Measurements from ENCODE around the gene PHLDA3.
A peak's percentile ranks its signal among the peaks of the same experiment; 100 is the strongest.

Gene PHLDA3

GRCh38 chr1:201447903-201448871 lies 20.8 kb downstream of the PHLDA3 start:
- Histone ChIP-seq H3K27ac (ENCODE audit: low read depth, low read length) (no peak overlapping the region), H3K4me1 (ENCODE audit: control insufficient read depth, insufficient read depth, low read length, unreplicated experiment) (peaks cover 19% of the 10 kb centered on the region), H3K4me3 (ENCODE audit: low read depth, low read length) (no peak overlapping the region), H3K27me3 (ENCODE audit: insufficient read depth, low read length) (no peaks in the 10 kb centered on the region), H3K36me3 (ENCODE audit: insufficient read depth, low read length) (no peaks in the 10 kb centered on the region), H3K79me2 (ENCODE audit: control insufficient read depth, insufficient read depth, low read length, unreplicated experiment) (no peaks in the 10 kb centered on the region), H2AFZ (ENCODE audit: low read length, unreplicated experiment) (peak overlapping the region; percentile 6)

- Histone ChIP-seq H3K4me1 (ENCODE audit: control insufficient read depth, insufficient read depth, low read length, unreplicated experiment) (peaks cover 9% of the 10 kb centered on the region), H3K4me3 (ENCODE audit: low read depth, low read length) (no peak overlapping the region), H2AFZ (ENCODE audit: low read length, unreplicated experiment) (no peak overlapping the region), H3K79me2 (ENCODE audit: control insufficient read depth, insufficient read depth, low read length, unreplicated experiment) (no peaks in the 10 kb centered on the region), H3K27ac (ENCODE audit: low read depth, low read length) (no peak overlapping the region), H3K27me3 (ENCODE audit: insufficient read depth, low read length) (no peaks in the 10 kb centered on the region), H3K36me3 (ENCODE audit: insufficient read depth, low read length) (no peaks in the 10 kb centered on the region)
Measured at GRCh38 chr1:201445310-201445709, 23.7 kb downstream of the PHLDA3 start.

- Histone ChIP-seq H3K27ac (ENCODE audit: low read depth, low read length) (no peak overlapping the region), H3K4me1 (ENCODE audit: control insufficient read depth, insufficient read depth, low read length, unreplicated experiment) (peaks cover 8% of the 10 kb centered on the region), H3K36me3 (ENCODE audit: insufficient read depth, low read length) (no peaks in the 10 kb centered on the region), H2AFZ (ENCODE audit: low read length, unreplicated experiment) (no peak overlapping the region), H3K4me3 (ENCODE audit: low read depth, low read length) (no peak overlapping the region), H3K27me3 (ENCODE audit: insufficient read depth, low read length) (no peaks in the 10 kb centered on the region), H3K79me2 (ENCODE audit: control insufficient read depth, insufficient read depth, low read length, unreplicated experiment) (no peaks in the 10 kb centered on the region)
Measured at GRCh38 chr1:201444792-201445191, 24.2 kb downstream of the PHLDA3 start.

- no peaks in the 10 kb centered on the region for H3K79me2 ChIP-seq (ENCODE audit: control insufficient read depth, insufficient read depth, low read length, unreplicated experiment)
- H3K27ac ChIP-seq (ENCODE audit: low read depth, low read length), result no peak overlapping the region
- H3K36me3 ChIP-seq (ENCODE audit: insufficient read depth, low read length), result no peaks in the 10 kb centered on the region
- no peaks in the 10 kb centered on the region for H3K27me3 ChIP-seq (ENCODE audit: insufficient read depth, low read length)
- H3K4me3 ChIP-seq (ENCODE audit: low read depth, low read length), result no peak overlapping the region
- H2AFZ ChIP-seq (ENCODE audit: low read length, unreplicated experiment), result no peak overlapping the region
- peaks cover 8% of the 10 kb centered on the region for H3K4me1 ChIP-seq (ENCODE audit: control insufficient read depth, insufficient read depth, low read length, unreplicated experiment)
Measured at GRCh38 chr1:201443747-201444146, 25.2 kb downstream of the PHLDA3 start.

- Histone ChIP-seq H2AFZ (ENCODE audit: low read length, unreplicated experiment) (no peak overlapping the region), H3K4me1 (ENCODE audit: control insufficient read depth, insufficient read depth, low read length, unreplicated experiment) (peaks cover 7% of the 10 kb centered on the region), H3K27me3 (ENCODE audit: insufficient read depth, low read length) (no peaks in the 10 kb centered on the region), H3K4me3 (ENCODE audit: low read depth, low read length) (no peak overlapping the region), H3K79me2 (ENCODE audit: control insufficient read depth, insufficient read depth, low read length, unreplicated experiment) (no peaks in the 10 kb centered on the region), H3K27ac (ENCODE audit: low read depth, low read length) (no peak overlapping the region), H3K36me3 (ENCODE audit: insufficient read depth, low read length) (no peaks in the 10 kb centered on the region)
Measured at GRCh38 chr1:201436969-201437368, 32.0 kb downstream of the PHLDA3 start.

GRCh38 chr1:201436393-201436792 lies 32.6 kb downstream of the PHLDA3 start:
- H2AFZ ChIP-seq (ENCODE audit: low read length, unreplicated experiment), result no peak overlapping the region
- peaks cover 7% of the 10 kb centered on the region for H3K4me1 ChIP-seq (ENCODE audit: control insufficient read depth, insufficient read depth, low read length, unreplicated experiment)
- H3K27me3 ChIP-seq (ENCODE audit: insufficient read depth, low read length), result no peaks in the 10 kb centered on the region
- no peak overlapping the region for H3K27ac ChIP-seq (ENCODE audit: low read depth, low read length)
- no peak overlapping the region; the same call in 1 of the 2 replicates for H3K4me3 ChIP-seq (ENCODE audit: low read depth, low read length)
- H3K79me2 ChIP-seq (ENCODE audit: control insufficient read depth, insufficient read depth, low read length, unreplicated experiment), result no peaks in the 10 kb centered on the region
- no peaks in the 10 kb centered on the region for H3K36me3 ChIP-seq (ENCODE audit: insufficient read depth, low read length)

- H3K79me2 ChIP-seq (ENCODE audit: control insufficient read depth, insufficient read depth, low read length, unreplicated experiment), result no peaks in the 10 kb centered on the region
- H3K27ac ChIP-seq (ENCODE audit: low read depth, low read length), result no peak overlapping the region
- H2AFZ ChIP-seq (ENCODE audit: low read length, unreplicated experiment), result no peak overlapping the region
Measured at GRCh38 chr1:201434266-201434665, 34.7 kb downstream of the PHLDA3 start.

GRCh38 chr1:201433609-201434008 lies 35.4 kb downstream of the PHLDA3 start:
- Histone ChIP-seq H2AFZ (ENCODE audit: low read length, unreplicated experiment) (no peak overlapping the region), H3K36me3 (ENCODE audit: insufficient read depth, low read length) (no peaks in the 10 kb centered on the region), H3K4me1 (ENCODE audit: control insufficient read depth, insufficient read depth, low read length, unreplicated experiment) (peaks cover 7% of the 10 kb centered on the region), H3K4me3 (ENCODE audit: low read depth, low read length) (no peak overlapping the region), H3K79me2 (ENCODE audit: control insufficient read depth, insufficient read depth, low read length, unreplicated experiment) (no peaks in the 10 kb centered on the region), H3K27ac (ENCODE audit: low read depth, low read length) (no peak overlapping the region), H3K27me3 (ENCODE audit: insufficient read depth, low read length) (no peaks in the 10 kb centered on the region)

More at GRCh38 chr1:201434266-201434665, 34.7 kb downstream of the PHLDA3 start:
- Histone ChIP-seq H3K4me3 (ENCODE audit: low read depth, low read length) (no peak overlapping the region), H3K4me1 (ENCODE audit: control insufficient read depth, insufficient read depth, low read length, unreplicated experiment) (peaks cover 7% of the 10 kb centered on the region), H3K27me3 (ENCODE audit: insufficient read depth, low read length) (no peaks in the 10 kb centered on the region), H3K36me3 (ENCODE audit: insufficient read depth, low read length) (no peaks in the 10 kb centered on the region)

GRCh38 chr1:201430776-201431175 lies 38.2 kb downstream of the PHLDA3 start:
- Histone ChIP-seq H3K79me2 (ENCODE audit: control insufficient read depth, insufficient read depth, low read length, unreplicated experiment) (no peaks in the 10 kb centered on the region), H3K27ac (ENCODE audit: low read depth, low read length) (no peak overlapping the region), H3K4me3 (ENCODE audit: low read depth, low read length) (no peak overlapping the region), H3K27me3 (ENCODE audit: insufficient read depth, low read length) (no peaks in the 10 kb centered on the region), H2AFZ (ENCODE audit: low read length, unreplicated experiment) (no peak overlapping the region), H3K4me1 (ENCODE audit: control insufficient read depth, insufficient read depth, low read length, unreplicated experiment) (peaks cover under 1% of the 10 kb centered on the region), H3K36me3 (ENCODE audit: insufficient read depth, low read length) (no peaks in the 10 kb centered on the region)

- no peaks in the 10 kb centered on the region for H3K79me2 ChIP-seq (ENCODE audit: control insufficient read depth, insufficient read depth, low read length, unreplicated experiment)
- H3K36me3 ChIP-seq (ENCODE audit: insufficient read depth, low read length), result no peaks in the 10 kb centered on the region
- no peaks in the 10 kb centered on the region for H3K27me3 ChIP-seq (ENCODE audit: insufficient read depth, low read length)
- H2AFZ ChIP-seq (ENCODE audit: low read length, unreplicated experiment), result no peak overlapping the region
- H3K4me3 ChIP-seq (ENCODE audit: low read depth, low read length), result no peak overlapping the region
- no peak overlapping the region for H3K27ac ChIP-seq (ENCODE audit: low read depth, low read length)
- H3K4me1 ChIP-seq (ENCODE audit: control insufficient read depth, insufficient read depth, low read length, unreplicated experiment), result no peaks in the 10 kb centered on the region
Measured at GRCh38 chr1:201429736-201430501, 39.1 kb downstream of the PHLDA3 start.

Data from ACC112 (cell line).